ENCODE measurements around the gene PDS5B. TPM values are rescaled to one million over a fixed set of nuclear protein-coding genes. Genes with fewer than 3 reads are reported as not detected.
A peak's percentile ranks its signal among the peaks of the same experiment; 100 is the strongest.
"Not testable (repeated sequence)": the region's sequence is repeated elsewhere in the genome, so short reads cannot be mapped to it uniquely, and the experiment has no call there.

The PDS5B gene
- total RNA-seq, 1 donor from 2014 or later = 90.1 TPM

- DNase-seq (ENCODE audit: low spot score in 2 of 2); FAIRE-seq: not testable (repeated sequence)
Measured at GRCh38 chr13:32716201-32716600, 129.9 kb downstream of the PDS5B start.

GRCh38 chr13:32720026-32720425 is 133.8 kb downstream of the PDS5B start:
- FAIRE-seq (no peak), DNase-seq (ENCODE audit: low spot score in 2 of 2) (peak in 1 of 2 donors; percentile 6)

- not testable (repeated sequence) for FAIRE-seq; DNase-seq (ENCODE audit: low spot score in 2 of 2)
Measured at GRCh38 chr13:32721131-32722034, 135.1 kb downstream of the PDS5B start.

- FAIRE-seq = no peak
- DNase-seq (ENCODE audit: low spot score in 2 of 2) = no peak
Measured at GRCh38 chr13:32722340-32722739, 136.1 kb downstream of the PDS5B start.

GRCh38 chr13:32723987-32724386 is 137.7 kb downstream of the PDS5B start:
- no peak for FAIRE-seq
- no peak for DNase-seq (ENCODE audit: low spot score in 2 of 2)

GRCh38 chr13:32726374-32727037 is 140.3 kb downstream of the PDS5B start:
- no peak for FAIRE-seq
- DNase-seq (ENCODE audit: low spot score in 2 of 2) = no peak

GRCh38 chr13:32728327-32728726 is 142.1 kb downstream of the PDS5B start:
- FAIRE-seq = no peak
- no peak for DNase-seq (ENCODE audit: low spot score in 2 of 2)

GRCh38 chr13:32729097-32729496 is 142.8 kb downstream of the PDS5B start:
- FAIRE-seq; DNase-seq (ENCODE audit: low spot score in 2 of 2): not testable (repeated sequence)

GRCh38 chr13:32731074-32731473 is 144.8 kb downstream of the PDS5B start:
- no peak for FAIRE-seq
- DNase-seq (ENCODE audit: low spot score in 2 of 2) = no peak

- peak; percentile 34 for FAIRE-seq
- DNase-seq (ENCODE audit: low spot score in 2 of 2) = no peak
Measured at GRCh38 chr13:32731576-32731975, 145.3 kb downstream of the PDS5B start.

GRCh38 chr13:32733690-32734089 is 147.4 kb downstream of the PDS5B start:
- DNase-seq (ENCODE audit: low spot score in 2 of 2) = no peak
- FAIRE-seq = no peak

GRCh38 chr13:32734511-32734910 is 148.3 kb downstream of the PDS5B start:
- DNase-seq (ENCODE audit: low spot score in 2 of 2) (no peak), FAIRE-seq (no peak)

- DNase-seq (ENCODE audit: low spot score in 2 of 2) (no peak), FAIRE-seq (no peak)
Measured at GRCh38 chr13:32735859-32736258, 149.6 kb downstream of the PDS5B start.

GRCh38 chr13:32736648-32737047 is 150.4 kb downstream of the PDS5B start:
- FAIRE-seq (no peak), DNase-seq (ENCODE audit: low spot score in 2 of 2) (no peak)

GRCh38 chr13:32737111-32737571 is 150.9 kb downstream of the PDS5B start:
- no peak for FAIRE-seq

GRCh38 chr13:32737679-32738078 is 151.4 kb downstream of the PDS5B start:
- DNase-seq (ENCODE audit: low spot score in 2 of 2) (no peak), FAIRE-seq (peak; percentile 57)

More at GRCh38 chr13:32737111-32737571, 150.9 kb downstream of the PDS5B start:
- DNase-seq (ENCODE audit: low spot score in 2 of 2) = no peak

- DNase-seq (ENCODE audit: low spot score in 2 of 2) (no peak), FAIRE-seq (no peak)
Measured at GRCh38 chr13:32745509-32745908, 159.3 kb downstream of the PDS5B start.

- FAIRE-seq (no peak), DNase-seq (ENCODE audit: low spot score in 2 of 2) (no peak)
Measured at GRCh38 chr13:32746474-32746873, 160.2 kb downstream of the PDS5B start.

GRCh38 chr13:32748305-32748704 is 162.1 kb downstream of the PDS5B start:
- FAIRE-seq (no peak), DNase-seq (ENCODE audit: low spot score in 2 of 2) (no peak)

GRCh38 chr13:32751340-32751739 is 165.1 kb downstream of the PDS5B start:
- FAIRE-seq (no peak), DNase-seq (ENCODE audit: low spot score in 2 of 2) (no peak)

- no peak for FAIRE-seq
- DNase-seq (ENCODE audit: low spot score in 2 of 2) = no peak
Measured at GRCh38 chr13:32752311-32752710, 166.1 kb downstream of the PDS5B start.
